A204.1 (cell line): ENCODE data around the gene TOP2B.
A peak's percentile ranks its signal among the peaks of the same experiment; 100 is the strongest.

Experiments used
- FAIRE-seq: peaks from 2 replicates; lab custom pipeline; 2012; peaks lifted over from hg19 to GRCh38; lab: Jason Lieb, UNC

Gene TOP2B

GRCh38 chr3:25619382-25619781 lies 45.3 kb downstream of the TOP2B start:
- FAIRE-seq: no peak

- no peak for FAIRE-seq
These were observed 46.7 kb downstream of the TOP2B start for GRCh38 chr3:25618028-25618427.

DNA sequence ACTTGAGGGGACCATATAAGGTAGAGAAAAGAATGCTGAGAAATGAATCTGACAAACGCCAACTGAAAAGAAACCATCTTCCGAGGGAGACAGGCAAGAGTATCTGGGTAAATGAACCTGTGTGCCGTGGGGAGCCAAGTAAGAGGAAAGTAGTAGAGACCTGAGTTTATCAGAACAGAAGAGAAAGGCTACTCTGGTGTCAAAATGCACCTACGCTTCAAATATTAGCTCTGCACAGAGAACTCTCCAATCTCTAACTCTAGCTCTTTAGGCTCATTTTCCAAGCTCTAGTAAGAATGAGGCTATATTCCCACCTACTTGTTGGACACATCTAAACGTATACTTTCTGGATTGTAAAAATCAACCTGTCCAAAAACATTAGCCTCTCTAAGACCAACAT lies 53.5 kb downstream of the TOP2B start:
- no peak for FAIRE-seq

GRCh38 chr3:25610779-25611178 lies 53.9 kb downstream of the TOP2B start:
- no peak for FAIRE-seq

DNA sequence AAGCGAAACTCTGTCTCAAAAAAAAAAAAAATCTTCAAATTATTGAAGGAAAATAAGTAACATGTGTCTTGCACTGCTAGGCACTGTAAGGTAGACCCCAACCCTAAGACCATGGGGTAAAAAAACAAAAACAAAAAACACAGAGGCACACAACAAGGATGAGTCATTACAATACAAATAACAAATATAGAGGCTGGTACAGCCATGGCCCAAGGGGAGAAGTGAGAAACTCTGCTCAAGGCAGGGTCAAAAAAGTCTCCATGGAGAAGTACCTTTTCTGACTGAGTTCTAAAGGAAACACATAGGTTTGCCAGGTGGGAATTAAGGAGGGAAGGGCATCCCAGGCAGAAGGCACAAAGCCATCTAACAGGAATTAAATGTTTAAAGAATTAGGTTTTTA lies 54.5 kb downstream of the TOP2B start:
- no peak for FAIRE-seq

- FAIRE-seq: no peak
These were observed 60.5 kb downstream of the TOP2B start for GRCh38 chr3:25604107-25604805.

DNA sequence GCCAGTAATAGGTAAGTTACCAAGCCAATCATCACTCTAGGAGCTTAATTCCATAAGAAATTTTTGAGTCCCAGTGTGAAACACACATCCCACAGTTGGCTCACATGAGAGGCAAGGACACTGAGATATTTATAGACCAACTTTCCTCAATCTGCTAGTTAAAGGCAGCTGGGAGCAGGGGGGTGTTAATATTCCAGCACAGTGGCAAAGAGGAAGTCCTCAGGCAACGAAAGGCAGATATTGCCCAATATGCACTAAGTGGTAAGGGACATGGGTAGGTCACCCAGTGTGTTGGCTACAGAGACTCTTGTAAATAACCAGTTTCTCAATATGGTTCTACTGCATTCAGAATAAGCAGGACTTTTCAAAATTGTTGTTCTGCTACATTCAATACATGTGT lies 61.0 kb downstream of the TOP2B start:
- FAIRE-seq: no peak

DNA sequence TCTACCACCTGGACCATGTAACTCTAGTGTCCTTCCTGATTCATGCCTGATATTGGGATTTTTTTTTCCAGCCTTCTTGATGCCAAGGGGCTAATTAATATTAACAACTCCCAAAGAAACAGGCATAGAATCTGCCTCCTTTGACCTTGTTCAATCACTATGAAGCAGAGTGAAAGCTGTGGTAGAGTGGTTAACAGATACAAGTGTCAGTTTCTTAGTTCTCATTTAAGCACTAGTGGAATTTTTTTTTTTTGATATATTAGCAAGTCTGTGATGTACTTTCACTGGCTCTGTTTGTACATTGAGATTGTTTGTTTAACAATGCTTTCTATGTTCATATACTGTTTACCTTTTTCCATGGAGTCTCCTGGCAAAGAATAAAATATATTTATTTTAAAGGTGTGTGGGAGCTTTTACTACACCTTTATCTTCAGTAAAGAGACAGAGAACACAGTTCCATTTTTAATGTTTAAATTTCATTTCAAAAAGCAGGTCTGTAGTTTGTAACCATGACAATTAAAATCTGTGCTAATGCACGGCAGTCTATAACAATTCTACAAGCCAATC lies 67.1 kb downstream of the TOP2B start:
- FAIRE-seq: no peak

DNA sequence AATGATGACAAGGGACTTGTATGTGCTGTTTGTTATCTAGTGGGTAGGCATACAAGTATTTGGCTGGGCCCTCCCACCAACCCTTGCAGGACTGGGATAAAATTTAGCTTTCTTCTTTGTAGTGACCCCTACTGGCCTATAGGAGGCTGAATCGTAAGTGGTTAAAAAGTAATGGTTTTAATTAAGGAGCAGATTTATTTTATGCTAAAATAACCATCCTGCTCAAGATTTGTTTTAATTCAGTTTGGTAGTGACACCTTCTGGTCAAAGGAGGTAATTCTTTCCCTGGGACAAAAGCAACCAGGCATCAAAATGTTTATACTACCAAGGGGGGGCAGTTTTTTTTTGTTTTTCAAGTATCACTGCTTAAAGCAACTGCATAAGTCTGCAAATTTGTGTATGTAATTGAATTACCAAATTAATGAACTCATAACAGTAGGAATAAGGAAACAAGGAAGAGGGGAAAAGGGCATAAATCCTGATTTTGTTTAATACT lies 70.7 kb downstream of the TOP2B start:
- peak; percentile 87 for FAIRE-seq

DNA sequence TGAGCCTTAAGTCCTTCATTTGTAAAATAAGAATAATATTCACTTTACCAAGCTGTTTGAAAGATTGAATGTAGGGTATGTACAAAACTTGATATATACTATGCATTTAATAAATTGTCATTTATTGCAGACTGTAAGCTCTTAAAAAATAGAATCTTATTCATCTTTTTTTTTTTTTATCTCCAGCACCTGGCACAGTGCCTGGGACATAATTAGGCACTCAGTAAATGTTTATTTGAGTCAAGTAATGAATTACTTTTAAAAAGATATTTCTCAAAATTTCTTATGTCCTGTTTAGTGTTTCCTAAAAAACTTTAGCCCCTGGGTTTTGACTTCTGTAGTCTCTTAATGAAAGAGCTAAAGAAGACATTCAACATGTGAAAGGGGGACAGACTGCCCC lies 71.7 kb downstream of the TOP2B start:
- no peak for FAIRE-seq

- no peak for FAIRE-seq
These were observed 72.2 kb downstream of the TOP2B start for GRCh38 chr3:25592510-25592968.

DNA sequence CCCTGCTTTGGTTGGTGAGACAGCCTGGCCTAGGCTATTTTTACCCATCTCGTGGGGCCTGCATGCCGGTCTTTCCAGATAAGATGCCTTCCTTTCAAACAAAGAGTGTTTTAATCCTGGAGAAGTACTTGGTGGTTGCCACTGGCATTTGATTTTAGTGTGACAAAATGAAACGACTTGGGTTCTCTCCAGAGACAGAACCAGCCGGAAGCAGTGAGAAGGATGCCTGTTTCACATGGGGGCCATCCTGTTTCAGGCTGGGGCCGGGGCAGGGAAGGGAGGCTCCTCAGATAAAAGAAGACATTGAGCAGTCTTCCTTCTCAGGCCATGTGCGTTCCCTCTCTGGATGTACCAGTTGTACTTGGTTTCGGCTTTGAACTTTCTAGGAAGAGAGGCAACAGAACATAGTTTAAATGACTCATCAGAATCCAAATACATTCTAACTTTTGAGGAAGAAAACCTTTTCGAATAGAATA lies 74.9 kb downstream of the TOP2B start:
- no peak for FAIRE-seq

- FAIRE-seq: no peak
These were observed 75.5 kb downstream of the TOP2B start for GRCh38 chr3:25589104-25589782.

DNA sequence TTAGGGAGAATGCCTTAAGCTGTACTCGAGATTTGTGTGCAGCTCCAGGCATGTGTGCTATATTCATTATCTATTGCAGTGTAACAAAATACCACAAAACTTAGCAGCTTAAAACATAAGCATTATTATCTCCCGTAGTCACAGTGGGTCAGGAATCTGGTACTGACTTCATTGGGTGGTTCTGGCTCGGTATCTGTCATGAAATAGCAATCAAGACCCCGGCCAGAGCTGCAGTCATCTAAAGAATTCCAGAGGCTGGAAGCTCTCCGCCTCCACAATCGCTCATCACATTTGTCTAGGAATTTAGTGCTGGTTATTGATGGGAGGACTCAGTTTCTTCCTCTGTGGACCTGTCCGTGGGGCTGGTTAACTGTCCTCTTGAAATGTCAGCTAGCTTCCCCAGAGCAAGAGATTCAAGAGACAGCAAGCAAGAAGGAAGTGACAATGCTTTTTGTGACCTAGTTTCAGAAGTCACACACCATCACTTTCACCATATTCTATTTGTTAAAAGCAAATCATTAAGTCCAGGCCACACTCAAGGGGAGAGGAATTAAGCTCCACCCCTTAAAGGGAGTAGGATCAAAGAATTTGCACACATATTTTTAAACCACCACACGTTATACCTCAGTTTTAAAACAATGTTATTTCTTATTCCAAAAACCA lies 76.1 kb downstream of the TOP2B start:
- no peak for FAIRE-seq

DNA sequence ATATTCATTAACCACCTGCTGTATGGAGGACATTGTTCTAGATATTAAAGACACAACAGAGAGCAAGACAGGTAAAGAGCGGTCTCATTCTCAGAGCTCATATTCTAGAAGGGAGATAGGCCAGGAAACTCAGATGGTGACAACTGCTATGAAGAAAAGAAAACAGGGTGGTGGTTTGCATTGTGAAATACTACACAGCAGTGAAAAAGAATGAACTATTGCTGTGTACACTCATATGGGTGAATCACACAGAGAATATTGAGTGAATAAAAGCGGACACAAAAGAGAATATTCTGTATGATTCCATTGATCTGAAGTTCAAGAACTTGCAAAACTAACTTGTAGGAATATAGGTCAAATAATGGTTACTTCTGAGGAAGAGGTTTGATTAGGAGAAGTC lies 76.7 kb downstream of the TOP2B start:
- no peak for FAIRE-seq

DNA sequence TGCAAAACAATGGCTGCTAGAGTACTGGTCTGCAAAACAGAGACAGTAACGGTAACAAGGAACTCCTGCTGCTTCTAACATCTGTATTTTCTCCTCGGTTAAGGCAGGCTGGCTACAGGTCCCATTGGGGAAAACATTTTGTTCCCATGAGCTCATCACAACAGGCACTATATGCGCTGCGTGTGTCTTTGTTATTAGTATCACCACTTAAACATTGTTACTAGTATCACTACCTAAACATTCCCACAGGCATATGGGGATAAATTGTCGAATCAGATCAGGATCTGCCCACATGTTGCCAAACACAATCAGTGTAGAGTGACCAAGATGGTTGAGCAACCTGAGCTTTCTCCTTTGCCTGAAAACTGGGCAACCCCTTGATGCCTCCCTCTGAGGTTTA lies 77.2 kb downstream of the TOP2B start:
- no peak for FAIRE-seq

DNA sequence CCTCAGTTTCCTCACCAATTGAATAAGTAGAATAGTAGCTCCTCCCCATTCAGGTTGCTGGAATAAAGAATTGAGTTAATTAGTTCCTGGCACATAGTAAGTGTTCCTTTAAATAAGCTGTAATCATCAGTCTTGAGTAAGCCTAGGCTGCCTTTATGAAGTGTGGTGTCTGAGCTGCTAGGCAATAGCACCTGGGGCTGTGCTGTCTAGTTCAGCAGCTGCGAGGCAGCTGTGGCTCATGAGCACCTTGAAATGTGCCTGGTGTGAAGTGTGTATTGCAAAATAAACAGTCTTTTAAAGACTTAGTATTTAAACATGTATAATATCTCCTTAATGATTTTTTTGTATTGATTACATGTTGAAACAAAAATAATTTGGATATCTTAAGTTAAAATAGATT lies 77.6 kb downstream of the TOP2B start:
- FAIRE-seq: no peak

GRCh38 chr3:25586553-25586952 lies 78.2 kb downstream of the TOP2B start:
- no peak for FAIRE-seq

DNA sequence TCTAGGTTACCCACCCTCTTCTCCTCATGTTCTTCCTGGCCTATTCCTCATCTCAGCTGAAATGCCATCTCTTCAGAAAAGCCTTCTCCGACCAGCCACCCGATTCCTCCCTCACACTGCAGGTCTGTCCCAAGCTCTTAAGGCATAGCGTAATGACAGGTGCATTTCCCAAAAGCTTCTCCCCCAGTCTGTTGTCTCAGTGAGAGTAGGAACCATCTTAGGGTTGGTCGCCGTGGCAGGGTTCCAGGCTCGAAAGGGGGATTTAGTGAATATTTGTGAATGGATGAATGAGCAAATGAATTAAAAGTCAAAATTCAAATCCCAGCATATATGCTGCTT lies 78.6 kb downstream of the TOP2B start:
- FAIRE-seq: no peak

- no peak for FAIRE-seq
These were observed 79.1 kb downstream of the TOP2B start for GRCh38 chr3:25585361-25586166.

DNA sequence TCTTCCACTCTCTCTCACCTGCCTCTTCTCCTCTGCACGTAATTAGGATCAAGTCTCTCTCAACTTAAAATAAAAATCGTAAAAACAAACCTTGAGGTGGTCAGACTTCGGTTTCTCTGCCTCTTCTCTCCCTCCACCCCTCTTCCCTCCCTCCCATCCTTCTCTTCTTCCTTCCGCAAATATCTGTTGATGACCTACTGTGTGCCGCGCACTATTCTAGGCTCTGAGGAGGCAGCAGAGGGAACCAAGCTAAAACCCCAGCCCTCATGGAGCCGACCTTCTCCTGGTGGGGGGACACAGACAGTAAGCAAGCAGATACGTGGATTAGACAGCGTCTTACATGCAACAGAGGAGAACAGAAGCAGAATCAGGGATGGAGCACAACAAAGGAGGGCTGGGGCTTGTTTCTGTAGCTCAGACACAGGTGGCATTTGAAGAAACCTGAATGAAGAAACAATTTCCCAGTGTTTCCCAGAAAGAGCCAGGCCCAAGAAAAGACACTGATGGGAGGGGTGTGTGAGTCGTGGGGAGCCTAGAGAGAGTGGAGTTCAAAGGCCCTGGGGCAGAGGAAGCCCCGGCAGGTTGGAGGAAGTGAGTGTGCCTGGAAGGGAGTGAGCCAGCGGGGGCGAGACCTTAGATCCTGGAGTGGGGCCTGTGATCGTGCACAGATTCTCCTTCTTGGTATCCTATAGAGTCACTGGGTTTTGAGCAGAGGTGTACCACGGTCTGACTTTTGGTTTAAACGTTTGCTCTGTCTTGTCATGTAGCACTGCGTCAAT lies 80.5 kb downstream of the TOP2B start:
- no peak for FAIRE-seq
